Hematopoietic multipotent progenitor cell treated with erythropoietin and hydrocortisone succinate and interleukin-3 and kit ligand, for 8 days (in vitro differentiated cells): ENCODE results near the gene FAM209B.
A peak's percentile ranks its signal among the peaks of the same experiment; 100 is the strongest.
"Not testable (repeated sequence)": the region's sequence is repeated elsewhere in the genome, so short reads cannot be mapped to it uniquely, and the experiment has no call there.

Source experiments
- DNase-seq: peaks from one replicate; pipeline ENCODE4 v3.0.0-alpha.2; 2015

Gene FAM209B

GRCh38 chr20:56542489-56543030 is 9.5 kb downstream of the FAM209B start:
- DNase-seq = no peak

GRCh38 chr20:56551571-56551970 is 18.5 kb downstream of the FAM209B start:
- DNase-seq = no peak

DNA sequence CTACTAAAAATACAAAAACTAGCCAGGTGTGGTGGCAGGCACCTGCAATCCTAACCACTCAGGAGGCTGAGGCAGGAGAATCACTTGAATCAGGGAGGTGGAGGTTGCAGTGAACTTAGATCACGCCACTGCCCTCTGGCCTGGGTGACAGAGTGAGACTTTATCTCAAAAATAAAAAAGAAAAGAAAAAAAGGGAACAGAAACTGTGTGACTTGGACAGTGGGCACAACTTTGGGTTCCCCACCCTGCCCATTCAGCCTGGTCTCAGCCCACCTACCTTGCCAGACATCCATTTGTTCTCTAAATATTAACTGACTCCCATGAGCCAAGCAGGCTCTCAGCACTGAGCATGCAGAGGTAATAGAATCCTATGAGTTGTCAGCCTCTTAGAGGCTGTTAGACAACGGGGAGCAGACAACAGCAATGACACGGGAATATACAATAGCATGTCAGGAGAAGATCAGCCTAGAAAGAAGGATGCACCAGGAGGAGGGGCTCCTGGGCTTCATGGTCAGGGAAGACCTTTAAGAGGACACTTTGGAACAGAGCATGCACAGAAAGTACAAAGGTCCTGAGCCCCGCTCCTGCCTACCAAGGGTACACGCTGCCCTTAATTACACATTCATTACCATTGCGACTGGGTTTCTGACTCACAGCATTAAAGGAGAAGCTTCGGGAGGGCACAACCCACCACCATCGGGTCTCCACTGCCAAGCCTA is 20.0 kb downstream of the FAM209B start:
- no peak for DNase-seq

DNA sequence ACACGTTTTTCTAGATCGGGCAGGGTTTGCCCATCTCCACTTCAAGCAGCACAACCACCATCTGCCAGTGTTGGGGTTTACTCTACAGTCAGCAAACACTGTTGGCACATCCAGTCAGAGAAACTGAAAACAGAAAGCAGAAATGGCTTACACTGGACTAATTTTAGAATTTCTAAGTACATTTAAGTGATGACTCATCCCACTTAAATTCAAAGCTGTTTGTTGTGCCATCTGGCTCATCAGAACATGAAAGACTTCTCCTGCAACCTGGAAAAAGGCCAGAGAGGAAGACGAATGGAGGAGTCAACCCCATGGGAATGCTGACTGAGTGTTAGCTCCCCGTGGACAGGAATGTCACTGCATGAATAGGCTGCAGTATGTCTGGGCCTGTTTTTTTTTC is 21.8 kb downstream of the FAM209B start:
- DNase-seq = no peak

GRCh38 chr20:56558968-56559367 is 25.9 kb downstream of the FAM209B start:
- no peak for DNase-seq

- not testable (repeated sequence) for DNase-seq
Observed at GRCh38 chr20:56564526-56564925, 31.5 kb downstream of the FAM209B start.

DNA sequence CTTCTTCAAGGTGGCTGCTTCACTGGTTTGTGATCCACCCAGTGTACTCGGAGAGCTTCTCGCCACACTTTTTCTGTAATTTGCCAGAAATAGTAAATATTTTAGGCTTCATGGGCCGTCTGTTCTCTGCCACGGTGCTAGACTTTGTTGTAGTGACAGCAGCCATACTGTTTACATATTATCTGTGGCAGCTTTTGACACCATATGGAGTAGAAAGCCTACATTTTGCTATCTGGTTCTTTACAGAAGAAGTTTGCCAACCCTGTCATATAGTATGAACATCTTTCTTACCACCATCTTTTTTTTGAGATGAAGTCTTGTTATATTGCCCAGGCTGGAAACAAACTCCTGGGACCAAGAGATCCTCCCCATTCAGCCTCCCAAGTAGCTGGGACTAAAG is 32.5 kb downstream of the FAM209B start:
- DNase-seq = no peak

- peak; percentile 5 for DNase-seq
Observed at GRCh38 chr20:56566621-56567020, 33.6 kb downstream of the FAM209B start.

- no peak for DNase-seq
Observed at GRCh38 chr20:56570832-56571231, 37.8 kb downstream of the FAM209B start.

GRCh38 chr20:56572172-56572571 is 39.1 kb downstream of the FAM209B start:
- DNase-seq = no peak

DNA sequence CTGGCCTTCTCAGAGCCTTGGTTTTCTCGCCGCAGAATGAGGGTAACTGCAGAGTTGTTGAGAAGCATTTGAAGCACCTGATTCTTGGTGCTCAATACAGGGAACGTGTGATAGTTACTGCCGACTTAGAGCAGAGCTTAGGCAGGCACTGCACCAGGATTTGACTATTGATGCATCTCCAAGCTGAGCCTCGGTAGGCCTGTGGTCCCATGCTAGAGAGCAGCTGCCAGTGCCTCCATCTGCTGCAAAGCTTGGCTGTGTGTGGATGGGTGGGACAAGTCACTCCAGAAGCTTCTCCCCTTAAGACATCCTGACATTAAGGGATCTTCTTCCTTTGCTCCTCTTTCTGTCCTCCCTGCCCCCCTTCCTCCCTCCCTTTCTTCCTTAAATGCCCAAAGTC is 40.9 kb downstream of the FAM209B start:
- no peak for DNase-seq

- DNase-seq = no peak
Observed at GRCh38 chr20:56574531-56575142, 41.6 kb downstream of the FAM209B start.

- DNase-seq = no peak
Observed at GRCh38 chr20:56575157-56575556, 42.1 kb downstream of the FAM209B start.

DNA sequence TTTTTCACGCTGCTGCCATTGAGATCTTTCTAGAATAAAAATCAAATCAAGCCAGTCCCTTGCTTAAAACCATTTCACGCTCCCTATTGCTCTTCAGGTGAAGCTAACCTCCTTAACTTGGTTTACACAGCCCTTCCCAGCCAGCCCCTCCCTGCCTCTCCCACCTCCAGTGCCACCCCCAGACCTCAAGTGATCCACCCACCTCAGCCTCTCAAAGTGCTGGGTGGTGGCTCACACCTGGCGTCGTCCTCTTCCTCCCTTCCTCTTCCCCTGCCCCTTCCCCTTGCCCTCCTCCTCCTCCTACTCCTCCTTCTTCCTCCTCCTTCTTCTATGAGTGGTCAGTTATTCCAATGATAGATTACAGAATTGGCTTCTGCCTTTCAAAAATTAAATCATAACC is 42.9 kb downstream of the FAM209B start:
- DNase-seq = no peak

- DNase-seq = no peak
Observed at GRCh38 chr20:56579301-56579710, 46.3 kb downstream of the FAM209B start.

GRCh38 chr20:56580226-56580625 is 47.2 kb downstream of the FAM209B start:
- no peak for DNase-seq

DNA sequence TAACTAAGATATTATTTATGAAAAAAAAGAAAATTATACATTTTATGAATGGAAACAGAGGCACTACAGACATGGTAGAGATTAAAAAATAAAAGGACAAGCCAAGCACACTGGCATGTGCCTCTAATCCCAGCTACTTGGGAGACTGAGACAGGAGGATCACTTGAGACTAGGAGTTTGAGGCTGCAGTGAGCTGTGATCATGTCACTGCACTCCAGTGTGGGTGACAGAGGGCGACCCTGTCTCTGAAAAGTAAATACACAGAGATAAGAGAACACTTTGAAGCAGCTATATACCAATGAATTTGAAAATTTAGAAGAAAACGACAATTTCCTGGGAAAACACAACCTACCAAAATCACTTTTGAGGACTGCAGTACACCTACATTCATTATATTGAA is 48.7 kb downstream of the FAM209B start:
- no peak for DNase-seq

DNA sequence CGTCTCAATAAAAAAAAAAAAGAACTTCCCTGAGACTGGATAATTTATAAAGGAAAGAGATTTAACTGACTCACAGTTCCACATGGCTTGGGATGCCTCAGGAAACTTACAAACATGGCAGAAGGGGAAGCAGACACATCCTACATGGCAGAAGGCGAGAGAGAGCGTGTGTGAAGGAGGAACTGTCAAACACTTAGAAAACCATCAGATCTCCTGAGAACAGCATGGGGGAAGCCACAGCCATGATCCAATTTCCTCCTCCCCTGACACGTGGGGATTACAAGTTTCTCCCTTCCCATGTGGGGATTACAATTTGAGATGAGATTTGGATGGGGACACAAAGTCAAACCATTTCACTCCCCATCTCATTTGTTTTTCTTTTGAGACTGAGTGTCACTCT is 49.5 kb downstream of the FAM209B start:
- no peak for DNase-seq

GRCh38 chr20:56584916-56585315 is 51.9 kb downstream of the FAM209B start:
- no peak for DNase-seq
